DND-41 (cell line): ENCODE data around the gene ITGA11.

Source experiments
- CTCF ChIP-seq: IDR thresholded peaks from 2 replicates; pipeline ENCODE4 v1.5.1; 2012; ENCODE audit warnings: borderline replicate concordance, low read length, moderate library complexity, mild to moderate bottlenecking; ENCODE audit not compliant: poor library complexity, severe bottlenecking; ENCODE audit errors: extremely low read depth
- EZH2 ChIP-seq: IDR thresholded peaks from 3 replicates; pipeline ENCODE4 v1.6.1; 2012; ENCODE audit warnings: borderline replicate concordance, low read depth, mild to moderate bottlenecking, moderate library complexity, low read length, inconsistent platforms; ENCODE audit not compliant: severe bottlenecking

DNA sequence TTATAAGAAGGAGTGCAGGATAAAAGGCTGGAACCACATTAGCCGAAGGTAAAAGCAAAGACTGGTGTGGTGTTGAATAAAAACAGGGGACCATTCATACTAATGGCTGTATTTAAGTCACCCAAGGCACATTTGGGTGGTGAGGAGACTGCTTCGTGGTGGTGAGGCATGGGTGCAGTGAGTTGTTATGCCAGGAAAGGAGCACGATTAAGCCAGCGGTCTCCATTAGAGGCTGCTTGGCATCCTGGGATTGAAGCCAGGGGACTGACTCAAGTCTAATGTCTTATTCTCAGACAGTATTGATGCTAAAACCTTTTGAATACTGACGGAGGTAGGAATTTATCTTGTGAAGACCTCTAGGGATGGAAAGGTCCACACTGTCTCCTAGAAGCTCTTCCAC, 132.5 kb downstream of the ITGA11 start:
- TF ChIP-seq EZH2 (no peak), CTCF (no peak)
